CD4-positive, alpha-beta T cell treated with Interleukin-15 for 4 hours (primary cell): ENCODE results near the gene GRK4.

Source experiments
- DNase-seq: peaks from one replicate; pipeline ENCODE4 v3.0.0-alpha.2; 2020; ENCODE audit warnings: low spot score

GRK4 gene

GRCh38 chr4:3070709-3071500 lies 107.5 kb downstream of the GRK4 start:
- DNase-seq = no peak

DNA sequence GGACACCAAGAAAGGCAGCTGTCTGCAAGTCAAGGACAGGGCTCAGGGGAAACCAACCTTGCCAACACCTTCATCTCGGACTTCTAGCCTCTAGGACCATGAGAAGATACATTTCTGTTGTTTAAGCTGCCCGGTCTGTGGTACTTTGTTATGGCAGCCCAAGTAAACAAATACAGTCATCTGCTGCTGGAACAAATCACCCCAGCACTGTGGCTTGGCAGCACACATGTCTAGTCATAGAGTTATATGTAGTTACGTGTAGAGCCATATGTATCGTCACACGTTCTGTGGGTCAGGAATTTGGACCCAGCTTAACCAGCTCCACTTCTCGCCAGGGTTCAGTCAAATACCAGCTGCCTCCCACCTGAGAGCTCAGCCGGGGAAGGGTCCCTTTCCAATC lies 108.4 kb downstream of the GRK4 start:
- DNase-seq = no peak

DNA sequence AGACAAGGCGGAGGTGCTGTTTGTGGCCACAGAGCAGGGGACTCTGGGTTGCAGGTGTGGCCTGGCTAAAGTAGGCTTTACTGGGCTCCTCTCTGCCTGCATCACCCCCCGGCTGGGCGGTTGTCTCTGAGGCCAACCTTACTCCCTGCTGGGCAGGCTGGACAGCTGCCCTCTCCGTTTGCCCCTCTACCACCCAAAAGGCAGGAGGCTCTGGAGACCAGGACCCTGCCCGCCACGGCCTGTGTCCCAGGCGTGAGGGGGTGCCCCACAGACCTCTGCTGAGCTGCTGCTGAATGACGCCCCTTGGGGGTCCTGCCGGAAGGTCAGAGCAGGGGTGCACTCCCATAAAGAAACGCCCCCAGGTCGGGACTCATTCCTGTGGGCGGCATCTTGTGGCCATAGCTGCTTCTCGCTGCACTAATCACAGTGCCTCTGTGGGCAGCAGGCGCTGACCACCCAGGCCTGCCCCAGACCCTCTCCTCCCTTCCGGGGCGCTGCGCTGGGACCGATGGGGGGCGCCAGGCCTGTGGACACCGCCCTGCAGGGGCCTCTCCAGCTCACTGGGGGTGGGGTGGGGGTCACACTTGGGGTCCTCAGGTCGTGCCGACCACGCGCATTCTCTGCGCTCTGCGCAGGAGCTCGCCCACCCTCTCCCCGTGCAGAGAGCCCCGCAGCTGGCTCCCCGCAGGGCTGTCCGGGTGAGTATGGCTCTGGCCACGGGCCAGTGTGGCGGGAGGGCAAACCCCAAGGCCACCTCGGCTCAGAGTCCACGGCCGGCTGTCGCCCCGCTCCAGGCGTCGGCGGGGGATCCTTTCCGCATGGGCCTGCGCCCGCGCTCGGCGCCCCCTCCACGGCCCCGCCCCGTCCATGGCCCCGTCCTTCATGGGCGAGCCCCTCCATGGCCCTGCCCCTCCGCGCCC lies 110.0 kb downstream of the GRK4 start:
- no peak for DNase-seq

- peak; percentile 97 for DNase-seq
Measured at GRCh38 chr4:3074078-3074845, 110.9 kb downstream of the GRK4 start, which contains the start of the genes HTT and HTT-AS. Gene HTT, plus strand, starts transcription at chr4:3074681. Its CDS starts 145 bp downstream, at chr4:3074826. Gene HTT-AS, minus strand, starts transcription at chr4:3074538.

DNA sequence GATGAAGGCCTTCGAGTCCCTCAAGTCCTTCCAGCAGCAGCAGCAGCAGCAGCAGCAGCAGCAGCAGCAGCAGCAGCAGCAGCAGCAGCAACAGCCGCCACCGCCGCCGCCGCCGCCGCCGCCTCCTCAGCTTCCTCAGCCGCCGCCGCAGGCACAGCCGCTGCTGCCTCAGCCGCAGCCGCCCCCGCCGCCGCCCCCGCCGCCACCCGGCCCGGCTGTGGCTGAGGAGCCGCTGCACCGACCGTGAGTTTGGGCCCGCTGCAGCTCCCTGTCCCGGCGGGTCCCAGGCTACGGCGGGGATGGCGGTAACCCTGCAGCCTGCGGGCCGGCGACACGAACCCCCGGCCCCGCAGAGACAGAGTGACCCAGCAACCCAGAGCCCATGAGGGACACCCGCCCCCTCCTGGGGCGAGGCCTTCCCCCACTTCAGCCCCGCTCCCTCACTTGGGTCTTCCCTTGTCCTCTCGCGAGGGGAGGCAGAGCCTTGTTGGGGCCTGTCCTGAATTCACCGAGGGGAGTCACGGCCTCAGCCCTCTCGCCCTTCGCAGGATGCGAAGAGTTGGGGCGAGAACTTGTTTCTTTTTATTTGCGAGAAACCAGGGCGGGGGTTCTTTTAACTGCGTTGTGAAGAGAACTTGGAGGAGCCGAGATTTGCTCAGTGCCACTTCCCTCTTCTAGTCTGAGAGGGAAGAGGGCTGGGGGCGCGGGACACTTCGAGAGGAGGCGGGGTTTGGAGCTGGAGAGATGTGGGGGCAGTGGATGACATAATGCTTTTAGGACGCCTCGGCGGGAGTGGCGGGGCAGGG lies 111.7 kb downstream of the GRK4 start:
- peak; percentile 19 for DNase-seq

GRCh38 chr4:3075652-3075981 lies 112.2 kb downstream of the GRK4 start:
- DNase-seq = no peak

GRCh38 chr4:3077796-3078195 lies 114.4 kb downstream of the GRK4 start:
- no peak for DNase-seq

- DNase-seq = no peak
Measured at GRCh38 chr4:3079694-3080123, 116.3 kb downstream of the GRK4 start.

DNA sequence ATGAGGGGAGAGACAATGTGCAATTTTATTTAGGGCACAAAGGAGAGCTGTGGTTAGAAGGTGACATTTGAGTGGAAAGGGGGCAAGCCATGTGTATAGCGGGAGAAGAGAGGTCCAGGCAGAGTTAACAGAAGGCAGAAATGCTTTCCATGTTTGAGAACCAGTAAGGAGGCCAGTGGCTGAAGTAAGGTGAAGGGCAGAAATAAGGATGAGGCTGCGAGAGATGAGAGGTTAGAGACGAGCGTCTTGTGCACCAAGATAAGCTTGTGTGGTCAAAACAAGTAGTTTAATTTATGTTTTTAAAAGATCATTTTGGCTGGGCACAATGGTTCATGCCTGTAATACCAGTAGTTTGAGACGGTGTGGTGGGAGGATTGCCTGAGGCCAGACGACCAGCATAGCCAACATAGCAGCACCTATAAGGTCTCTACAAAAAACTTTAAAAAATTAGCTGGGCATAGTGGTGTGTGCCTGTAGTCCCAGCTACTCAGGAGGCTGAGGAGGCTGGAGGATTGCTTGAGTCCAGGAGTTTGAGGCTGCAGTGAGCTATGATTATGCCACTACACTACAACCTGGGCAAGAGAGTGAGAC lies 119.6 kb downstream of the GRK4 start:
- DNase-seq = no peak

DNA sequence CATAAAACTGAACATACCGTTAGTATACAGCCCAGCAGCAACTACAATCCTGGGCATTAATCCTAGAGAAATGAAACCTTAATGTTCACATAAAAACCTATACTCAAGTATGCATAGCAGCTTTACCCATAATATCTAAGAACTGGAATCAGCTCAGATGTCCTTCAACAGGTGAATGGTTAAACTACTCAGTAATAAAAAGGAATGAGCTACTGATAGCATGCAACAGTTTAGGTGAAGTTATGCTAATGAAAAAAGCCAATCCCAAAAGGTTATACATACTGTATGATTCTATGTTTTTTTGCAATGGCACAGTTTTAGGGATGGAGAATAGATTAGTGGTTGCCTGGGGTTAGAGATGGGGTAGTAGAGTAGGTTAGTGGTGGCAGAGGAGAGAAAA lies 120.4 kb downstream of the GRK4 start:
- DNase-seq = no peak

DNA sequence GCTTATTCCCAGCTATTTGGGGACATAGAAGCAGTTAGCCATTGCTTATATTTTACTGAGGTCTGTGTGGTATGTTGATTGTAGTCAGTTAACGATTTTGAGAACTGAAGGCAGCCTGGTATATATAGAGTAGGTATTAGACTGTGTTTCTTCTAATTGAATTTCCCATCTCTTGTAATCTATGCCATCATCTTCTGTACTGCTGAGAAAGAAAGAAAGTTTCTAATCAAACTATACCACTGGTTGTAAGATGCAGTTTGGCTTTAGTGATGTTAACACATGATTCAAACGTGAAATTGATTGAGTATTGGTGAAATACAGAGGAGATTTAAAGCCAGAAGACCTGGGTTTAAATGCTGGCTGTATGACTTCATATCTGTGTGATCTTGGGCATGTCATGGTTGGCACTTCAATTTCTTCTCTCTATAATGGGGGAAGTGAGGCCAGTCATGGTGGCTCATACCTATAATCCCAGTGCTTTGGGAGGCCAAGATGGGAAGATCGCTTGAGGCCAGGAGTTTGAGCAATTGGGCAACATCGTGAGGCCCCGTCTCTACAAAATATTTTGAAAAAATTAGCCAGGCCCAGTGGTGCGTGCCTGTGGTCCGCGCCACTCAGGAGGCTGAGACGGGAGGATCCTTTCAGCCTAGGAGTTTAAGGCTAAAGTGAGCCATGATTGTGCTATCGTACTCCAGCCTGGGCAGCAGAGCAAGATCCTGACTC lies 122.7 kb downstream of the GRK4 start:
- no peak for DNase-seq

GRCh38 chr4:3087115-3087797 lies 123.9 kb downstream of the GRK4 start:
- no peak for DNase-seq
